Loucy (cell line): ENCODE results near the gene GAREM2.

Experiments
- H2AFZ ChIP-seq: fragments of 200-600 bp; sonication (generic); 2 replicates; pipeline ENCODE4 v1.6.0; 2016; ENCODE audit warnings: antibody characterized with exemption, mild to moderate bottlenecking, low read length, moderate library complexity
- H3F3A ChIP-seq: fragments of 200-600 bp; 2 replicates; pipeline ENCODE4 v1.6.0; 2016; ENCODE audit warnings: antibody characterized with exemption, low read depth, mild to moderate bottlenecking
- H3K27me3 ChIP-seq: fragments of 200-600 bp; sonication (generic); 2 replicates; pipeline ENCODE4 v1.6.1; 2014; ENCODE audit warnings: low read length, mild to moderate bottlenecking; ENCODE audit not compliant: insufficient read depth, poor library complexity, severe bottlenecking
- H3K36me3 ChIP-seq: fragments of 200-600 bp; sonication (generic); 2 replicates; pipeline ENCODE4 v1.6.1; 2016; ENCODE audit warnings: low read length; ENCODE audit not compliant: insufficient read depth
- H3K4me1 ChIP-seq: fragments of 200-600 bp; sonication (generic); 2 replicates; pipeline ENCODE4 v1.5.1; 2014; ENCODE audit warnings: low read length, mild to moderate bottlenecking; ENCODE audit not compliant: insufficient read depth, poor library complexity, severe bottlenecking
- H3K4me2 ChIP-seq: fragments of 200-600 bp; sonication (generic); 2 replicates; pipeline ENCODE4 v1.6.0; 2014; ENCODE audit warnings: antibody characterized with exemption, low read length, low read depth, mild to moderate bottlenecking; ENCODE audit not compliant: poor library complexity, severe bottlenecking
- H3K4me3 ChIP-seq: fragments of 200-600 bp; sonication (generic); 2 replicates; pipeline ENCODE4 v1.5.1; 2014; ENCODE audit warnings: low read length, mild to moderate bottlenecking, mixed read lengths; ENCODE audit not compliant: poor library complexity, severe bottlenecking
- H3K79me2 ChIP-seq: fragments of 200-600 bp; sonication (generic); 2 replicates; pipeline ENCODE4 v1.6.1; 2014; ENCODE audit warnings: low read length; ENCODE audit not compliant: insufficient read depth
- H3K9ac ChIP-seq: fragments of 200-600 bp; sonication (generic); 2 replicates; pipeline ENCODE4 v1.6.0; 2014; ENCODE audit warnings: mild to moderate bottlenecking, low read depth, low read length, moderate library complexity; ENCODE audit not compliant: poor library complexity, severe bottlenecking
- H3K9me2 ChIP-seq: fragments of 200-600 bp; sonication (generic); replicated peaks from 2 replicates; pipeline ENCODE4 v1.6.1; 2016; ENCODE audit warnings: low read depth, low read length, mixed read lengths
- H3K9me3 ChIP-seq: fragments of 200-600 bp; sonication (generic); 2 replicates; pipeline ENCODE4 v1.6.1; 2014; ENCODE audit warnings: mild to moderate bottlenecking, antibody characterized with exemption, low read length, low read depth; ENCODE audit not compliant: insufficient read depth
- H4K20me1 ChIP-seq: fragments of 200-600 bp; sonication (generic); 2 replicates; pipeline ENCODE4 v1.6.0; 2014; ENCODE audit warnings: antibody characterized with exemption, low read length, mild to moderate bottlenecking; ENCODE audit not compliant: insufficient read depth, poor library complexity, severe bottlenecking
- CTCF ChIP-seq: fragments of 200-600 bp; sonication (generic); conservative IDR thresholded peaks from 2 replicates; pipeline ENCODE4 v1.5.1; 2014; ENCODE audit warnings: mild to moderate bottlenecking, antibody characterized with exemption, low read length
- EZH2phosphoT487 ChIP-seq: fragments of 200-600 bp; IDR thresholded peaks from 2 replicates; pipeline ENCODE4 v1.6.1; 2018; ENCODE audit warnings: antibody characterized with exemption, mild to moderate bottlenecking, moderate library complexity, borderline replicate concordance

GAREM2 gene

GRCh38 chr2:26230806-26231205 is 57.9 kb downstream of the GAREM2 start:
- Histone ChIP-seq H3K27me3 (no peaks in the 10 kb centered on the region), H3K9me3 (no peaks in the 10 kb centered on the region), H3K36me3 (peaks cover 91% of the 10 kb centered on the region), H3K9me2 (no peaks in the 10 kb centered on the region), H3F3A (no peaks in the 10 kb centered on the region), H2AFZ (no peak overlapping the region), H3K4me2 (no peak overlapping the region), H4K20me1 (no peaks in the 10 kb centered on the region), H3K79me2 (no peaks in the 10 kb centered on the region), H3K4me3 (no peak overlapping the region), H3K9ac (no peak overlapping the region), H3K4me1 (no peaks in the 10 kb centered on the region)
- TF ChIP-seq CTCF (no peak), EZH2phosphoT487 (no peak)

GRCh38 chr2:26235089-26235488 is 62.2 kb downstream of the GAREM2 start:
- H4K20me1 ChIP-seq: no peaks in the 10 kb centered on the region
- H3K36me3 ChIP-seq: peaks cover 70% of the 10 kb centered on the region
- no peak overlapping the region for H3K9ac ChIP-seq
- no peaks in the 10 kb centered on the region for H3K9me2 ChIP-seq
- H3K79me2 ChIP-seq: peaks cover 11% of the 10 kb centered on the region
- no peaks in the 10 kb centered on the region for H3K9me3 ChIP-seq
- H3K4me2 ChIP-seq: no peak overlapping the region
- no peaks in the 10 kb centered on the region for H3F3A ChIP-seq
- H2AFZ ChIP-seq: no peak overlapping the region
- H3K4me1 ChIP-seq: peaks cover under 1% of the 10 kb centered on the region
- no peaks in the 10 kb centered on the region for H3K27me3 ChIP-seq
- no peak overlapping the region for H3K4me3 ChIP-seq
- TF ChIP-seq EZH2phosphoT487: no peak
- peak; percentile 32; the same call in 1 of the 2 replicates for TF ChIP-seq CTCF

- Histone ChIP-seq H2AFZ (no peak overlapping the region), H3K36me3 (peaks cover 49% of the 10 kb centered on the region), H3K4me2 (no peak overlapping the region), H3K27me3 (no peaks in the 10 kb centered on the region), H3K4me1 (peaks cover 23% of the 10 kb centered on the region), H3K9me2 (no peaks in the 10 kb centered on the region), H3K4me3 (no peak overlapping the region), H3F3A (no peaks in the 10 kb centered on the region), H3K9me3 (no peaks in the 10 kb centered on the region), H3K9ac (no peak overlapping the region), H4K20me1 (no peaks in the 10 kb centered on the region), H3K79me2 (peaks cover 39% of the 10 kb centered on the region)
- TF ChIP-seq EZH2phosphoT487 (no peak), CTCF (no peak)
Observed at GRCh38 chr2:26237868-26238267, 65.0 kb downstream of the GAREM2 start.
